Measurements from ENCODE around the gene ARAP1.

Gene ARAP1

DNA sequence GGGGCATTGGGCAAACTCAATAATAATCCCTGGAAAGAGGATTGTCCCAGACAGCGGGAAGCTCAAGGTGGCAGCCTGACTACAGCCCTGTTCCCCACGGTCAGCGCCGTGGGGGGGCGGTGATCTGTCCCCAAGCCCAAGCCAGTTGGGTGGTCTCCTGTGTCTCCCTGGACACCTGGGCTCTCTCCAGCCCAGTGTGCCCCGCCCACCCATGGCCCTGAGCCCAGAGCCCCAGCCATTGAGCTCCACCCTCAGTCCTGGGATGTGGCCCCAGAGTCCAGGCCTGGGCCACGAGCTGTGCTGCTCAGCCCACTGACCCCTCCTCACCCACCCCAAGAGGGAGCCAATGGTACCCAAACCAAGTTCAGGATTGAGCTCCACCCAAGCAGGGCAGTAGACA, 50.1 kb downstream of the ARAP1 start:
- DNase-seq = no peak

GRCh38 chr11:72701466-72701865, 50.7 kb downstream of the ARAP1 start:
- DNase-seq = no peak

GRCh38 chr11:72700146-72700545, 52.1 kb downstream of the ARAP1 start:
- no peak for DNase-seq

DNA sequence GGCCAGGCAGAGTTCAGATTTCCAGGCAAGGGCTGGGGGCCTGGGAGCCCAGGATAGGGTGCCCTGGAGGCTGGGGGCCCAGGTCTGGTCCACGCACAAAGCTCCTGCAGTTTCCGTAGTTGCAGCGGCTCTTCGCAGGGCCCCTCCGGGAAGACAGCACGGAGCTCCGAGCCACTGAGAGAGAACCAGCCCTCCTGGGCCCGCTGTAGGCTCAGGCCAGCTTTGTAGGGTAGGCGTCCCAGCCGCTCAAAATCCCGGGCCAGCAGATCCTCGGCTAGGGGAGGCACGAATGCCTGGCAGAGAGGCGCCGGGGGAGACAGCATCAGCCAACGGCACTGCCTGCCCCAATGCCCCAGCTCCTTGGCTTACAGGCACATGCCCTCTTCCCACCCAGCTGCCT, 54.4 kb downstream of the ARAP1 start:
- no peak for DNase-seq

GRCh38 chr11:72696866-72697700, 55.1 kb downstream of the ARAP1 start:
- no peak for DNase-seq

- DNase-seq = no peak
These were observed 56.9 kb downstream of the ARAP1 start for GRCh38 chr11:72695354-72695753.

- no peak for DNase-seq
These were observed 58.8 kb downstream of the ARAP1 start for GRCh38 chr11:72693271-72693968.

DNA sequence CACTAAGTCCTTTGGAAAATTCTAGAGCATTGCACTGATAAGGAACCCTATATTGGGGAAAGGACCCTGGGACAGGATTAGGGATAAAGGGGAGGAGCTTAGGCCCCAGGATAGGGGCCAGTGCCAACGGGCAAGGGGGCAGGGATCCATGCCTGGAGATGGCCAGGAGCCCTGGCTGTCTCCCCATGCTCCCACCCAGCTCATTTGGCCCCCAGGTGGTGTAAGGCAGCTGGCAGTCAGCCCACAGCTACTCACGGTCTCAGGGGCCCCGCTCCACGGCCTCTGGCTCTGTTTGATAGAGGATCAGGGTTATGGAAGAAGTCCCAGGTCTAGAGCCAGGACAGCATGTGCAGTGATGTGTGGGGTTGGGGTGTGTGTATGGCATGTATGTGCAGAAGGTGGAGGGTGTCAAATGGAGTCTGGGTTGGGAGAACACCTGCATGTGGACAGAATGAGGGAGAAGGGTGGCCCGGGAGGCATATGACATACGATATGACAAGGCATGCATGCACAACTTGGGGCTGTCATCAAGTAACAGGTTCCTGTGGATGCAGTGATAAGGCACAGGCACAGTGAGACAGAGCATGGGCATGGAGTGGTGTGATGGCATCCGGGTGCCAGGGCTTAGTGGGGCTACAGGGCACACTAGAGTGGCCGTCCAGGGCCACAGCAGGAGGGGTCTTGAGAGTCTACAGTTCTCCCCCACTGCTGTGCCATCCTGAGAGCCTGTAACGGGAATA, 59.5 kb downstream of the ARAP1 start:
- DNase-seq = no peak

GRCh38 chr11:72690166-72690565, 62.0 kb downstream of the ARAP1 start:
- no peak for DNase-seq

DNA sequence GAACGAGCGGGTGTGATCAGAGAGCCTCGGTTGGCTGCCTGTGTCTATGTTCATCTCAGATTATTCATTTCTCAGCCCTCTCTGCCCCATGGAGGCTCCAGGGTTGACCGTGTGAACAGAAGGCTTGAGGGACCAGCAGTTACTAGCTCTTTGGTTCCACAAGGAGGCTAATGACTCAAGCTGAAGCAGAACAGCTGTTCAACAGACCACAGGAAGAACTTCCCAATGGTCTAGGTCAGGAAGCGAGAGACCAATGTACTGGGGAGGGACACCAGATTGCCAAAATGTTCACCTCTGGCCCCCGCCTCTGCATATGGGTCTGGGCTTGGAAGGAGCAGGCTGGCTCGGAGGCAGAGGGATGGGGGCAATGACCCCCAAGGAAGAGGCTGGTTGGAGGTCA, 63.3 kb downstream of the ARAP1 start:
- DNase-seq = no peak

- DNase-seq = no peak
These were observed 63.7 kb downstream of the ARAP1 start for GRCh38 chr11:72688486-72688885.

DNA sequence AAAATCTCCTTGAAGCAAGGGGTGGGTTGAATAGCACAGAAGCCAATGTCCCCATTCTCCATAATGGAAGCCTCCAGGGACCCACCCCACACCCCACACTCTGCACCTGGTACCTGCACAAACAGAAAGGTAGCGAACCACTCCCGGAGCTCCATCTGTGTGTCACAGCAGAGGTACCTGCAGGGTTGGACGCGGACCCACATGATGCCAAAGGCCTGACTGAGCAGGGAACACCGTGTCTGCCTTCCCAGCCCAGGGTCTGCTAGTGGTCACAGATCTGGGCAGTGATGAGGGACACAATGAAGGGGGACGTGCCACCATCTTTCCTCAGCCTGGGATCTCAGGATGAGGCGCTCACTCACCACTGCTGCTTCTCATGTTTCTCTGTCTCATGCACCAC, 64.9 kb downstream of the ARAP1 start:
- DNase-seq = no peak

DNA sequence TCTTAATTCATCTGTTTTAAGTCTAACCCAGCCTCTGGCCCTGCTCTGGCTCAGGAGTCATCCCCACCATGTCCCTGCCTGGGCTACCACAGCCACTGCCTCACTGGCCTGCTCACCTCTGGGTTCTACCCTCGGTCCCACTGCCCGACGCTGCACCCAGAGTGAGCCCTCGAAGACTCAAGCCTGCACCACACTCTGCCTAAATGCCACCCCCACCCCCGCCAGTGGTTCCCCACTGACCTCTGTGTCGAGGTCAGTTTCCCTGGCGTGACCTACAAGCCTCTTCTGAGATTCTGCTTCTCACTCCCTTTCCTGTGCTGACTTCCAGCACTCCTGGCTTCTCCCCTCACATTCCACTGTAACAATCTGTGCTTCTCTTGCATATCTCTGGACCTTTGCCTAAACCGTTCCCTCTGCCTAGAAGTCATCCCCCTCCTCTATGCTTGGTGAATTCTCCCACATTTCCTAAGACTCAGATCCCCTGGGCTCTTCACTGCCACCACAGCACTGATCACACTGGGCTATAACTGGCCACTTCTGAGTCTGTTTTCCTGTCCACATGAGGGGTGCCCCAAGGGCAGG, 65.5 kb downstream of the ARAP1 start:
- no peak for DNase-seq

- no peak for DNase-seq
These were observed 66.4 kb downstream of the ARAP1 start for GRCh38 chr11:72685560-72686480.

DNA sequence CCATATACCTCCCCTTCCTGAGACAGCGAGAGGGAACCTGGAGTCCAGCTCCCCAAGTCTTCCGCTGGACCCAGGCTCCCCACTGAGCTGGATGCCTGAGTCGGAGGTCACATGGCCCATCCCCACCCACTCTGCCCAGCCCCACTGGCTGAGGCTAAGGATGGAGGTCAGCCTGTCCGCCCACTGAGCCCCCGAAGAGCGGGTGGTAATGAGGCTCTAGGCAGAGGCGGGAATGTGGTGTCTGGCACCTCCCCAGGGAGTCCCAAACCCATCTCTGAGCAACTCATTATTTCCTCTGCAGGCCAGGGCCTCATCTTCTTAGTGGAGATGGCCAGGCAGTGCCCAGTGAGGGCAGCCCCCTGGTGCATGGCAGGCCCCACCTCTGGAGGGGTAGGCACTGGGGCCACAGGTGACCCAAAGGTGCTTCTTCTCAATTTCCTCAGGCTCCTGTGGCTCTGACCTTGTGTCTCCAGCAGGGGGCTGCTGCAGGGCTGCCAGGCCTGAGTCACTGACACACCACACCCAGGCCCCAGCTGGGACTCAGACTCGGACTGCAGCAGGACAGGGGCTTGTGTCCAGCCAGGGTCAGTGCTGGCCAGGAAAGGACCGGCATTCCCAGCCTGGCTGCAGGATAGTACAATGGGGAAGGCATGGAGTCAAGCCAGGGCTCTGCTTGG, 67.8 kb downstream of the ARAP1 start:
- DNase-seq = peak; percentile 25

DNA sequence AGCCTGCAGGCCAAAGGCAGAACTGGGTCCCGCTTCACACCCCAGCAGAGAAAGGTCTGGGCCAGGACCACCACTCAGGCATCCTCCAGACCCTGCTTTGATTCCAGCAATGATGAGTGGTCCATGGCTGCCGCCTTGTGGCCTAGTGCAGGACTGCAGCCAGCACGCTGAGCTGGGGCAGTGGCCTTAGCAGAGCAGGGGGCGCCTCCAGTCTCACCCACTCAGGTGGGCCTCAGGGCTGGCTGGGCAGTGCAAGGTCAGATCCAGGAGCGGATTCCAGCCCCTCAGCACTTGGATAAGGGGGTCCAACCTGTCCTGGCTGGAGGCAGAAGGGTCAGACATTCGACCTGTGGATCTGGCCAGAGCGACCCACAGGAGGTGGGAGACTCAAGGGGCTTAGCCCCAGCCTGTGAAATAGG, 68.4 kb downstream of the ARAP1 start:
- no peak for DNase-seq

DNA sequence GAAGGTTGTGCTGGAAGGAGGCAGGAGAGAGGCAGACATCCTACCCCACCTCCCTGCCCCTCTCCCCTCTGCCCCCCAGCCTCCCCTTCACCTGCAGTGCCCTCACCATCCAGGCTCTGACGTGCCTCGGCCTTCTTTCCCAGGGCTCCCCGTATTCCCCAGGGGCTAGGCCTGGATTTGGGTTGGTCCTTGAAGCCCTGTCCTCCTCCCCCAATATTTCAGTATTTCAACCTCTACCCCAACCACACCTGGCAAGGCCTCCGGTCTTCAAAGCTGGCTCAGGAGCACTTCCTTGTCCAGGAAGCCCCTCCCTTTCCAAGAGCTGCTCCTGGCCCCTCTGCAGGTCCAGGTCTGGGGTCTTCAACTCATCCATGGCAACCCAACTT, 69.4 kb downstream of the ARAP1 start:
- DNase-seq = no peak

DNA sequence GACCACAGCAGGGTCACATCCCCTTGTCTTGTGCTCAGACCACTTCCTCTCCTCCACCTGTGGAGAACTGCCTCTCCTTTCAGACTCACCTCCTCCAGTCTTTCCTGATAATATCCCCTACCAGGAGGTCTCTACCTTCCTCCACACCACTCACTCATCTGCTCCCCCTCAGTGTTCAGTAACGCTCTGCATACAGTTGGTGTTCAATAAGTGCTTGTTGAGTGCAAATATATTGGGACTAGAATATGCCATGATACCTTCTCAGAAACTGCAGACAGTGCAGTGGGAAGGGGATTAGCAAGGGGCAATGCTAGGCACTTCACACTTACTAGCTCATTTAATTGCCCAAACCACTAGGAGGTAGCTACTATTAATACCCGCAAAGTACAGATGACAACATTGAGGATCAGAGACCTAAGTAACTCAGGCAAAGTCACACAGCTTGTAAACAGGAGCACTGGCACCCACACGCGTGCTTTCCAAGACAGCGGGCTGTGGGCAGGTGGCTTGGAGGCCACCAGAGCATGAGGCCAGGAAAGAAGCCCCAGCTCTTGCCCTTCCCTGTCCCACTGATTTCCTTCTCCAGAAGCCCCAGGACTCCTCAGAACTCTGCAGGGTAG, 69.9 kb downstream of the ARAP1 start:
- DNase-seq = no peak

- no peak for DNase-seq
These were observed 70.7 kb downstream of the ARAP1 start for GRCh38 chr11:72681226-72682153.

DNA sequence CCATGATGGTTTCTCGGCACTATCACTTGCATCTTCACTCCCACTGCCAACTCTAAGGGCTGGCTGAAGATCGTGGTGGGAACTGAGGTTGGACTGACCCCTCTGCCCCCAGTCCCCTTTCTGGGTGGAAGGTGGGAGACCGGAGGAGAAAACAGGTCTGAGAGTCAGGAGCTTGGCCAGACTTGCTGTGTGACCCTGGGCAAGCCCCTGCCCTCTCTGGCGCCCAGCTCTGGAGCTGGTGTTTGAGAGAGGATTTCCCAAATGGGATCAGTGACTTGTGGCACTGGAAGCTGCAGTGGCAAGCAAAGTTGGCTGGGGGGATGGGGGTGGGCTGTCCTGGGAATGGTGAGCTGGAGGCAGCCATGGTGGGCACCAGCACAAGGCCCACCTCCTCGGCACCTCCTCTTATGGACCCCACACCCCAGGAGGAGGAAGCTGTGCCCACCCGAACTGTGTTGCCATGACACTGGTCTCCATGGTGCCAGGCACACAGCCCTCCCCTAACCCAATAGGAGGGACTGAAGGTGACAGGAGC, 71.5 kb downstream of the ARAP1 start:
- DNase-seq = no peak

Measured in amniotic stem cell (primary cell).